Suprapubic skin (tissue), 4 donors: Measurements from ENCODE around the gene SIRT3. TPM values are rescaled to one million over a fixed set of nuclear protein-coding genes. Genes with fewer than 3 reads are reported as not detected.

Source experiments
- DNase-seq, 2 donors: peaks; one replicate each; pipeline ENCODE4 v3.0.0-alpha.2; 2019; ENCODE audit warnings: low spot score in 2 of 2
- H3K27ac ChIP-seq: fragments of 200-600 bp; sonication (generic); one replicate; pipeline ENCODE4 v1.5.1; 2019
- H3K27me3 ChIP-seq: fragments of 200-600 bp; sonication (generic); one replicate; pipeline ENCODE4 v1.5.1; 2019
- H3K36me3 ChIP-seq: fragments of 200-600 bp; sonication (generic); one replicate; pipeline ENCODE4 v1.5.1; 2019
- H3K4me1 ChIP-seq: fragments of 200-600 bp; sonication (generic); one replicate; pipeline ENCODE4 v1.5.1; 2019
- H3K4me3 ChIP-seq: fragments of 200-600 bp; sonication (generic); one replicate; pipeline ENCODE4 v1.5.1; 2019; ENCODE audit warnings: mild to moderate bottlenecking
- H3K9me3 ChIP-seq: fragments of 200-600 bp; sonication (generic); one replicate; pipeline ENCODE4 v1.5.1; 2019
- EP300 ChIP-seq: sonication (generic); formaldehyde crosslinking; IDR thresholded peaks from one replicate; pipeline ENCODE4 v1.6.1; 2017; ENCODE audit warnings: antibody characterized with exemption
- POLR2A ChIP-seq, 2 donors: fragments of 450-650 bp; IDR thresholded peaks; one replicate each; pipeline ENCODE4 v1.6.1; 2017; ENCODE audit warnings: antibody characterized with exemption in 2 of 2, mild to moderate bottlenecking in 2 of 2, moderate library complexity in 2 of 2
- POLR2AphosphoS5 ChIP-seq, 3 donors: sonication (generic); formaldehyde crosslinking; IDR thresholded peaks; one replicate each; pipeline ENCODE4 v1.6.1; 2017; ENCODE audit warnings: antibody characterized with exemption in 3 of 3
- WGBS: methylation state at CpG from one replicate; pipeline ENCODE4 v1.1.5; 2018; 5-methylcytosine and 5-hydroxymethylcytosine counted together
- total RNA-seq, 4 donors: library from RNA; depleted of rRNA; stranded (reverse); fragments of >200 nt; gene quantifications; one replicate each; pipeline ENCODE4 v1.1.0, GENCODE V29; 2016
- TF ChIP-seq, protein P1 (sequence below), 2 donors: fragments of 200-600 bp in 1 of 2; fragments of 450-650 bp in 1 of 2; sonication (generic) in 1 of 2; IDR thresholded peaks; one replicate each; pipeline ENCODE4 v1.5.1; 2016 to 2019; ENCODE audit warnings: antibody characterized with exemption in 2 of 2, mild to moderate bottlenecking in 1 of 2, moderate library complexity in 1 of 2

Gene SIRT3
- total RNA-seq, 4 donors from 2014 or later = 9.1 to 20.1 (median 13.3) TPM

- H3K27ac ChIP-seq = peak within 1 kb of the TSS; percentile 92
- WGBS = 4% methylated on average over 23 of the region's 62 CpGs
- H3K4me1 ChIP-seq = peaks cover 22% of the 10 kb centered on the region
- TF ChIP-seq POLR2A (IDR thresholded peaks at IDR 0.05) = peak in 1 of 2 donors; percentile 67
- no peak for TF ChIP-seq EP300
- TF ChIP-seq, protein P1, sequence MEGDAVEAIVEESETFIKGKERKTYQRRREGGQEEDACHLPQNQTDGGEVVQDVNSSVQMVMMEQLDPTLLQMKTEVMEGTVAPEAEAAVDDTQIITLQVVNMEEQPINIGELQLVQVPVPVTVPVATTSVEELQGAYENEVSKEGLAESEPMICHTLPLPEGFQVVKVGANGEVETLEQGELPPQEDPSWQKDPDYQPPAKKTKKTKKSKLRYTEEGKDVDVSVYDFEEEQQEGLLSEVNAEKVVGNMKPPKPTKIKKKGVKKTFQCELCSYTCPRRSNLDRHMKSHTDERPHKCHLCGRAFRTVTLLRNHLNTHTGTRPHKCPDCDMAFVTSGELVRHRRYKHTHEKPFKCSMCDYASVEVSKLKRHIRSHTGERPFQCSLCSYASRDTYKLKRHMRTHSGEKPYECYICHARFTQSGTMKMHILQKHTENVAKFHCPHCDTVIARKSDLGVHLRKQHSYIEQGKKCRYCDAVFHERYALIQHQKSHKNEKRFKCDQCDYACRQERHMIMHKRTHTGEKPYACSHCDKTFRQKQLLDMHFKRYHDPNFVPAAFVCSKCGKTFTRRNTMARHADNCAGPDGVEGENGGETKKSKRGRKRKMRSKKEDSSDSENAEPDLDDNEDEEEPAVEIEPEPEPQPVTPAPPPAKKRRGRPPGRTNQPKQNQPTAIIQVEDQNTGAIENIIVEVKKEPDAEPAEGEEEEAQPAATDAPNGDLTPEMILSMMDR (IDR thresholded peaks at IDR 0.05) = no peak
- TF ChIP-seq POLR2AphosphoS5 (IDR thresholded peaks at IDR 0.05) = peak in 1 of 3 donors; percentile 4
- peak; percentile 90 to 91 for DNase-seq
- H3K36me3 ChIP-seq = peaks cover 26% of the 10 kb centered on the region
- no peaks in the 10 kb centered on the region for H3K27me3 ChIP-seq
- no peaks in the 10 kb centered on the region for H3K9me3 ChIP-seq
- H3K4me3 ChIP-seq = peak within 1 kb of the TSS; percentile 82
These were observed 929 bp upstream of the SIRT3 start, which contains the start of gene PSMD13 for GRCh38 chr11:236774-237767. Gene PSMD13 (plus strand): TSS chr11:236976. CDS start chr11:237050, 74 bp downstream.

DNA sequence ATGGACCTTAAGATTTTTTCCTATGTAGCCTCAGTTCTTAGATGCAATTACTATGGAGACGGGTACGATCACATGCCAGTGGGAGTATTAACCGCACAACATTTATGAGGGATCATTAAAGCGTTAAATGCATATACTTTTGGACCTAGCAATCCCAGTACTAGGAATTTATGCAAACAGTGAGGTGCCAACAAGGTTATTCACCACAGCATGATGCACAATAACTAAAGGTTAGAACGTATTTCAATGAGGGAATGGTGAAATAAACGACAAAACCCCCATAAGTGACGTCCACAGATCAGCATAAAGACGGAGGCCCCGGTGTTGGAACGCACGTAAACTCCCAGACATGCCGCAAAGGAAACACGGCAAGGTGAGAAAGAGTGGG is 539 bp downstream of the SIRT3 start:
- Histone ChIP-seq H3K9me3 (no peaks in the 10 kb centered on the region), H3K27me3 (no peaks in the 10 kb centered on the region), H3K4me3 (peak overlapping the region; percentile 82), H3K27ac (peak overlapping the region; percentile 92), H3K36me3 (peaks cover 19% of the 10 kb centered on the region), H3K4me1 (peaks cover 22% of the 10 kb centered on the region)
- TF ChIP-seq POLR2AphosphoS5 (IDR thresholded peaks at IDR 0.05) (no peak), POLR2A (IDR thresholded peaks at IDR 0.05) (no peak), EP300 (no peak)
- TF ChIP-seq, protein P1 (IDR thresholded peaks at IDR 0.05) = no peak
- DNase-seq = no peak
- WGBS = 0% methylated on average over 13 of the region's 13 CpGs

DNA sequence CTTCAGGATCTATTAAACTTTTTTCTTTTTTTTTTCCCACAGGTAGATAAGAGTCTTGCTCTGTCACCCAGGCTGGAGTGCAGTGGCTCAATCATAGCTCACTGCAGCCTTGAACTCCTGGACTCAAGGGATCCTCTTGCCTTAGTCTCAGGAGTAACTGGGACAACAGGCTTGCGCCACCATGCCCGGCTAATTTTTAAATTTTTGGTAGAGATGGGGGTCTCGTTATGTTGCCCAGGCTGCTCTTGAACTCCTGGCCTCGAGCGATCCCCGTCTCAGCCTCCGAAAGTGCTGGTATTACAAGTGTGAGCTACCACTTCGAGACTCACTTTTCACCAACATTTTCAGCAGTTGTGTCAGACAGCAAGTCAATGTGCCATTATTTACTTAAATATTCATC is 962 bp downstream of the SIRT3 start:
- peak in 1 of 2 donors; percentile 53 for DNase-seq
- TF ChIP-seq POLR2A (IDR thresholded peaks at IDR 0.05) (no peak), POLR2AphosphoS5 (IDR thresholded peaks at IDR 0.05) (no peak), EP300 (no peak)
- TF ChIP-seq, protein P1 (IDR thresholded peaks at IDR 0.05) = no peak
- peak overlapping the region; percentile 82 for H3K4me3 ChIP-seq
- no peak overlapping the region for H3K27ac ChIP-seq
- peaks cover 22% of the 10 kb centered on the region for H3K4me1 ChIP-seq
- no peaks in the 10 kb centered on the region for H3K27me3 ChIP-seq
- H3K36me3 ChIP-seq = peaks cover 19% of the 10 kb centered on the region
- no peaks in the 10 kb centered on the region for H3K9me3 ChIP-seq
- 79% methylated on average over 8 of the region's 8 CpGs for WGBS

- Histone ChIP-seq H3K4me3 (no peak overlapping the region), H3K4me1 (peaks cover 17% of the 10 kb centered on the region), H3K9me3 (no peaks in the 10 kb centered on the region), H3K27me3 (no peaks in the 10 kb centered on the region), H3K36me3 (peaks cover 15% of the 10 kb centered on the region), H3K27ac (no peak overlapping the region)
- 86% methylated on average over 20 of the region's 20 CpGs for WGBS
- no peak for TF ChIP-seq POLR2AphosphoS5 (IDR thresholded peaks at IDR 0.05)
- no peak for TF ChIP-seq POLR2A (IDR thresholded peaks at IDR 0.05)
- TF ChIP-seq, protein P1 (IDR thresholded peaks at IDR 0.05) = no peak
- no peak for TF ChIP-seq EP300
- DNase-seq = peak in 1 of 2 donors; percentile 33
These were observed 3.2 kb downstream of the SIRT3 start for GRCh38 chr11:232783-233565.
